ENCODE results near the gene SPECC1L. TPM values are rescaled to one million over a fixed set of nuclear protein-coding genes. Genes with fewer than 3 reads are reported as not detected.

Gene SPECC1L
- total RNA-seq, 1 experiment from 2014 or later = 40.8 TPM

DNA sequence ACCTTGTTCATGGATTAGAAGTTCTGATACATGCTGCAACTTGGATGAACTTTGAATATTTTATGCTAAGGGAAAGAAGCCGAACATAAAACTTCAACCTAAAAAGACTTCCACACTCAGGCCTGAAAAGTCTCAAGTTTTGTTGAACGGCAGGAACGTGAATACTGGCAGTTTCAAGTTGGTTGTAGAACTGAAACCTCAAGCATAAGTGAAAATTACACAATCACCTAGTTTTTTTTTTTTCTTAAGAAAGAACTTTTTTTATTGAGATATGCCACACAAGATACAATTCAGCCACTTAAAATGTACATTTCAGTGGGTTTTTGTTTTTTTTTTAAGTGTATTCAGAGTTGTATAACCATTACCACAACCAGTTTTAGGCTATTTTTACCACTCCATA, 106.0 kb downstream of the SPECC1L start:
- DNase-seq (ENCODE audit: low read depth, low spot score) = no peak
- no peak for ATAC-seq
- H3K27ac ChIP-seq (ENCODE audit: low read depth, low read length) = no peak overlapping the region
- intact Hi-C loops (cut with micrococcal nuclease) = no loop called here
- no peak overlapping the region for H2AFZ ChIP-seq (ENCODE audit: low read depth, low read length, poor library complexity, severe bottlenecking)
- no peaks in the 10 kb centered on the region for H3K27me3 ChIP-seq (ENCODE audit: insufficient read depth, low read length)
- H3K9me3 ChIP-seq (ENCODE audit: control insufficient read depth in 1 of 2, insufficient read depth in 1 of 2, low read depth in 1 of 2, low read length in 2 of 2) = no peaks in the 10 kb centered on the region
- no peaks in the 10 kb centered on the region for H4K20me1 ChIP-seq (ENCODE audit: insufficient read depth)
- POLR2A ChIA-PET = no interaction called here
- CTCF ChIA-PET = no interaction called here
- no peak overlapping the region for H3K4me3 ChIP-seq (replicated peaks in 1 of 2; ENCODE audit: low read depth in 1 of 2, low read length in 2 of 2)
- no peak overlapping the region for H3K9ac ChIP-seq (ENCODE audit: low read length)
- RAD21 ChIA-PET (ENCODE audit: low non-redundant PET in 1 of 2, low total read pairs in 2 of 2, uncharacterized antibody in 2 of 2, unreplicated experiment in 2 of 2) = no interaction called here
- no peak overlapping the region for H3K4me2 ChIP-seq (ENCODE audit: low read length)
- no peaks in the 10 kb centered on the region for H3K9me2 ChIP-seq (ENCODE audit: insufficient read depth)
- no peaks in the 10 kb centered on the region for H3K4me1 ChIP-seq (ENCODE audit: control insufficient read depth in 1 of 2, insufficient read depth in 2 of 2, low read length in 2 of 2)
- no TSS peak for BruUV-seq (replicated peaks)
- peaks cover 12 to 14% of the 10 kb centered on the region in 2 experiments; a peak in 3 of 4 replicates for H3K36me3 ChIP-seq (ENCODE audit: control insufficient read depth in 1 of 2, insufficient read depth in 2 of 2, low read length in 2 of 2)
- H3K79me2 ChIP-seq (ENCODE audit: insufficient read depth, low read length) = no peaks in the 10 kb centered on the region
- TF ChIP-seq YY1 (IDR thresholded peaks at IDR 0.05; ENCODE audit: extremely low read depth, insufficient replicate concordance, low read depth, low read length) = no peak
- no peak for TF ChIP-seq EZH2phosphoT487 (IDR thresholded peaks at IDR 0.05; ENCODE audit: borderline replicate concordance)
- TF ChIP-seq, protein P1, sequence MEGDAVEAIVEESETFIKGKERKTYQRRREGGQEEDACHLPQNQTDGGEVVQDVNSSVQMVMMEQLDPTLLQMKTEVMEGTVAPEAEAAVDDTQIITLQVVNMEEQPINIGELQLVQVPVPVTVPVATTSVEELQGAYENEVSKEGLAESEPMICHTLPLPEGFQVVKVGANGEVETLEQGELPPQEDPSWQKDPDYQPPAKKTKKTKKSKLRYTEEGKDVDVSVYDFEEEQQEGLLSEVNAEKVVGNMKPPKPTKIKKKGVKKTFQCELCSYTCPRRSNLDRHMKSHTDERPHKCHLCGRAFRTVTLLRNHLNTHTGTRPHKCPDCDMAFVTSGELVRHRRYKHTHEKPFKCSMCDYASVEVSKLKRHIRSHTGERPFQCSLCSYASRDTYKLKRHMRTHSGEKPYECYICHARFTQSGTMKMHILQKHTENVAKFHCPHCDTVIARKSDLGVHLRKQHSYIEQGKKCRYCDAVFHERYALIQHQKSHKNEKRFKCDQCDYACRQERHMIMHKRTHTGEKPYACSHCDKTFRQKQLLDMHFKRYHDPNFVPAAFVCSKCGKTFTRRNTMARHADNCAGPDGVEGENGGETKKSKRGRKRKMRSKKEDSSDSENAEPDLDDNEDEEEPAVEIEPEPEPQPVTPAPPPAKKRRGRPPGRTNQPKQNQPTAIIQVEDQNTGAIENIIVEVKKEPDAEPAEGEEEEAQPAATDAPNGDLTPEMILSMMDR (IDR thresholded peaks at IDR 0.05 in 2 of 3, conservative IDR thresholded peaks at IDR 0.05 in 1 of 3; ENCODE audit: borderline replicate concordance in 1 of 3, insufficient read depth in 1 of 3, low read depth in 2 of 3, low read length in 2 of 3) = no peak
- TF ChIP-seq EZH2 (IDR thresholded peaks at IDR 0.05) = no peak
- TF ChIP-seq EGR1 (IDR thresholded peaks at IDR 0.05; ENCODE audit: low read depth) = no peak

DNA sequence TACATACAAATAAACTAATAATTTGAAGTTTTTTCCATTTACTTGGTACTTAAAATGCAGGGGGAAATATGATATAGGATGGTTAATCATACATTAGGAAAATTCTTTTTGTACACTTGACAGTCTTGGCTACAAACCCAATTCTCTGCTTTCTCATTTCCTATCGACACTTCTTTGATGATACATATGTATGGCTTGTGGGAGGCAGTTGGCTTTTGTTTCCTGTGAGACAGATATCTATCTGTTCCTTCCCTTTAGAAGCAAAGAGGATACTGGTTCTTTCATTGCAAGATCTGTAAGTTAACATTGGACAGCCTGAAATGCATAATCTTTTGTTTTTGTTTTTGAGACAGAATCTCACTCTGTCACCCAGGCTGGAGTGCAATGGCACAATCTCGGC, 108.9 kb downstream of the SPECC1L start:
- ATAC-seq (no peak), DNase-seq (ENCODE audit: low read depth, low spot score) (no peak)
- H3K36me3 ChIP-seq (ENCODE audit: control insufficient read depth in 1 of 2, insufficient read depth in 2 of 2, low read length in 2 of 2) = peaks cover 10% of the 10 kb centered on the region in 2 experiments; a peak in 3 of 4 replicates
- H3K79me2 ChIP-seq (ENCODE audit: insufficient read depth, low read length) = no peaks in the 10 kb centered on the region
- intact Hi-C loops (cut with micrococcal nuclease) = no loop called here
- no peaks in the 10 kb centered on the region for H3K4me1 ChIP-seq (ENCODE audit: control insufficient read depth in 1 of 2, insufficient read depth in 2 of 2, low read length in 2 of 2)
- no peak overlapping the region for H3K4me2 ChIP-seq (ENCODE audit: low read length)
- ChIA-PET CTCF (no interaction called here), POLR2A (no interaction called here), RAD21 (ENCODE audit: low non-redundant PET in 1 of 2, low total read pairs in 2 of 2, uncharacterized antibody in 2 of 2, unreplicated experiment in 2 of 2) (no interaction called here)
- H3K4me3 ChIP-seq (replicated peaks in 1 of 2; ENCODE audit: low read depth in 1 of 2, low read length in 2 of 2) = no peak overlapping the region
- H3K27me3 ChIP-seq (ENCODE audit: insufficient read depth, low read length) = no peaks in the 10 kb centered on the region
- no peak overlapping the region for H2AFZ ChIP-seq (ENCODE audit: low read depth, low read length, poor library complexity, severe bottlenecking)
- no peaks in the 10 kb centered on the region for H3K9me3 ChIP-seq (ENCODE audit: control insufficient read depth in 1 of 2, insufficient read depth in 1 of 2, low read depth in 1 of 2, low read length in 2 of 2)
- no peak overlapping the region for H3K27ac ChIP-seq (ENCODE audit: low read depth, low read length)
- no TSS peak for BruUV-seq (replicated peaks)
- no peak overlapping the region for H3K9ac ChIP-seq (ENCODE audit: low read length)
- no peaks in the 10 kb centered on the region for H4K20me1 ChIP-seq (ENCODE audit: insufficient read depth)
- no peaks in the 10 kb centered on the region for H3K9me2 ChIP-seq (ENCODE audit: insufficient read depth)
- no peak for TF ChIP-seq SRF (IDR thresholded peaks at IDR 0.05; ENCODE audit: low read depth)
- no peak for TF ChIP-seq YY1 (IDR thresholded peaks at IDR 0.05; ENCODE audit: extremely low read depth, insufficient replicate concordance, low read depth, low read length)
- no peak for TF ChIP-seq POLR2A (IDR thresholded peaks at IDR 0.05; ENCODE audit: borderline replicate concordance, extremely low read depth, insufficient read depth, insufficient read length)
- no peak for TF ChIP-seq SP1 (IDR thresholded peaks at IDR 0.05; ENCODE audit: low read depth)
- TF ChIP-seq EZH2phosphoT487 (IDR thresholded peaks at IDR 0.05; ENCODE audit: borderline replicate concordance) = no peak
- TF ChIP-seq RAD21 (IDR thresholded peaks at IDR 0.05; ENCODE audit: low read depth) = no peak
- no peak for TF ChIP-seq ELF1 (IDR thresholded peaks at IDR 0.05; ENCODE audit: borderline replicate concordance, low read depth)
- TF ChIP-seq CBX3 (IDR thresholded peaks at IDR 0.05; ENCODE audit: low read depth) = no peak
- no peak for TF ChIP-seq JUND (IDR thresholded peaks at IDR 0.05)
- TF ChIP-seq ZNF274 (IDR thresholded peaks at IDR 0.05; ENCODE audit: low read depth, low read length) = no peak
- TF ChIP-seq, protein P2, sequence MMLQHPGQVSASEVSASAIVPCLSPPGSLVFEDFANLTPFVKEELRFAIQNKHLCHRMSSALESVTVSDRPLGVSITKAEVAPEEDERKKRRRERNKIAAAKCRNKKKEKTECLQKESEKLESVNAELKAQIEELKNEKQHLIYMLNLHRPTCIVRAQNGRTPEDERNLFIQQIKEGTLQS (IDR thresholded peaks at IDR 0.05) = no peak
- TF ChIP-seq, protein P1 (IDR thresholded peaks at IDR 0.05 in 2 of 3, conservative IDR thresholded peaks at IDR 0.05 in 1 of 3; ENCODE audit: borderline replicate concordance in 1 of 3, insufficient read depth in 1 of 3, low read depth in 2 of 3, low read length in 2 of 3) = no peak
